Activated CD4-positive, alpha-beta T cell treated with anti-CD3 and anti-CD28 coated beads, Interleukin-2, amount 50 U/mL, for 24 hours (primary cell): ENCODE results near the gene NEK6.

ENCODE experiments used
- DNase-seq, 2 donors: peaks; one replicate each; pipeline ENCODE4 v3.0.0-alpha.2; 2020; ENCODE audit warnings: low read depth in 1 of 2, low spot score in 1 of 2

Gene NEK6

DNA sequence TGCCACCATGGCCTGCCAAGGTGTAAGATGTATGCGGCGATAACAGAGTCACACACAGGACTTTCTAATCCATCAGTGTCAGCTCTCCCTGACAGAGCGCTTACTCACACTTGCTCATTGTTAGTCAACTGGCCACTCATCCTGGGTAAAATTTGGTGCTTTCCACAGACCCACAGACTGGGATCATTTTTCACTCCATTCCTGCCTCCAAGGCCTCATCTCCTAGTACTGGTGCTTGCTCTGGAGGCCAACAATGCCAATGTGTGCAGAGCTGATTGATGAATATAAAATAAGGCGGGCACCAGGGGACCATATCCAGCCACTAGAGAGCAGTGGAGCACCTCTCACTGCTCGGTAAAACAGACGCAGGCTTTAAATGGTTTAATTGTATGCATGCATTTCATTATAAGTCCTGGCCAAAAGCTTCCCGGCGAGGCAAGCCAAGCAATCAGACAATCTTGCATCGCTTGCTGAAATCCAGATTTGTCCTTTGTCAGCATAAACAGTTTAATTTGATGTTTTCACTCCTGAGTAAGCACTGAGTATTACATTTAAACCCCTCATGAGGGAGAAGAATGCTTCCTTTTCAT is 135.2 kb downstream of the NEK6 start:
- DNase-seq, result no peak

DNA sequence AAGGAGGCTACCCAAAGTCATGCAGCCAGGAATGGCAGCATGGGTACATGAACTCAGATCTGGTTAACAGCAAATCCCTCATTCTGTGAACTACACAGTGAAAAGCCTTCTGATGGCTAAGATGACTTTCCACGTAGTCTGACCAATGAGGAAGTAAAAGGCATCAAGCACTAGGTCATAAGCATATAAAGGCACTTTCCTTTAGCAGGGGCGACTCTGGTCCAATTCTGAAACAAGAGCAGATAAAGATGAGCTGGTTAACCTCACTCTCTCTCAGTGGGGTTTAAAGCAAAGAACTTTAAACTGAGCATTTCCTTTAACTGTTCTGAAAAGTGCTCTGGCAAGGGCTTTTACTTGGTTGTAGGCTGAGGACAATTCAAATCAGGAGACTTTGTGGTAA is 136.4 kb downstream of the NEK6 start:
- no peak for DNase-seq

DNA sequence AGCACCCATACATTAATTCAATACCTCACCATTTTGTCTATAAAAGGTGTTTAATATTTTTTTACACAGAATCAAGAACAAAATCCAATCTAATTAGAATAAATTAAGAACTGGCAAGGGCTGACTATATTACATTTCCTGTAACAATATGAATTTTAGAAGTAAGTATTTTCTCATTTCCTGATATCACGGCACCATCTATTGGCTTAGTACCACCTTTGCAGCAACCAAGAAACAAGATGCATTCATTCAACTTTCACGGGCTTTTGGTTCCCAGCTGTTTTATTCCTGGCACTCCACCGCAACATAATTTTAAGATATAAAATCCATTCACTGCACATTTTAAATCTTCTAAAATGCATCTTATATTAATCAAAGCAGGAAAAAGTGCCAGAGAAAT is 136.8 kb downstream of the NEK6 start:
- no peak for DNase-seq

DNA sequence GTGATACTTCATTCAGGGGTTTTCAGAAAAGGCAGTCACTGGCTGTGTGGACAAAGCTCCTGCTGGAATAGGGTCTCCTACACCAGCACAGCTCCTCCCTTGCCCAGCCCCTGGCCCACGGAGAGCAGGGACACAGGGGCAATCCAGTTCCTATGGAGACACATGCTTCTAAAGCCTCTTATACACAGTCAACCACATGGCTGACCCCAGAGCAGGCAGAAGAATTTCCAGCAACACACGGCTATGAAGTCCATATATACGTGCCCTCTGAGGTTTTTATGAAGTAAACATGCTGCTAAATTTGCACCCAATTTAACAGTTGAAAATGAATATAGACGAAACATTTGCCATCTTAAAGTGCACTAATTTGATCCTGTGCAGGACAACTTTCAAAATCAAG is 138.1 kb downstream of the NEK6 start:
- no peak for DNase-seq

DNA sequence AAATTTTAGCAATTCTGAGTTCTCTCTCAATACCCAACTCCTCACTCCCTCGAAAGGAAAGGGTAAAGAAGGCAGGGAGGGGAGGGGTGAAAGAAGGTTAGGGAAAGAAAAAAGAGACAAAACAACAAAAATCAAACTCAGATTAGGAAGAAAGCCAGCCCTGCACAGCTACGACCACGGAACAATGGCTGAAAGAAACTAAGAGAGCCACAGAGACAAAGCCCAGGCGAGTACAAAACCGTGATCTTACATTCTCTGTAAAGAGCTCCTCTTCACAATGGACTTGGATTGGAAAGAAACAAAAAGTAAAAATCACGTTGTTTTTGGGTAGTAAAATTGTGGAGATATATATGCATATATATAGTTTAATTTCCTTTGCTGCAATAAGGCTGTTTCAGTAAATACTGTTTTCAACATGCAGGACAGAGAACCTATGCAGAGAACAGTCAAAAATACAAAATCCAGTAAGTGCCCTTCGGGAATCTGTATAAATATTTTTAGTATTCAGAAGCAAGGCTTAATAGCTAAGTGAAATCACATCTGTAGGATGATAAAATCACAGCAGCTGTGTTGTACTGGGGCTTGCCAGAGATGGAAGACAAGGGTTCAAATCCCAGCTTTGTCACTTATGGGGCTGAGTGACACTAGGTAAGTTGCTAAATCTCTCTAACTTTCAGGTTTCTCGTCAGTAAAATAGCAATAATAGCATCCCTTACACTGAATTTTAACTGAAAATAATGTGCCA is 140.6 kb downstream of the NEK6 start:
- DNase-seq, result no peak

DNA sequence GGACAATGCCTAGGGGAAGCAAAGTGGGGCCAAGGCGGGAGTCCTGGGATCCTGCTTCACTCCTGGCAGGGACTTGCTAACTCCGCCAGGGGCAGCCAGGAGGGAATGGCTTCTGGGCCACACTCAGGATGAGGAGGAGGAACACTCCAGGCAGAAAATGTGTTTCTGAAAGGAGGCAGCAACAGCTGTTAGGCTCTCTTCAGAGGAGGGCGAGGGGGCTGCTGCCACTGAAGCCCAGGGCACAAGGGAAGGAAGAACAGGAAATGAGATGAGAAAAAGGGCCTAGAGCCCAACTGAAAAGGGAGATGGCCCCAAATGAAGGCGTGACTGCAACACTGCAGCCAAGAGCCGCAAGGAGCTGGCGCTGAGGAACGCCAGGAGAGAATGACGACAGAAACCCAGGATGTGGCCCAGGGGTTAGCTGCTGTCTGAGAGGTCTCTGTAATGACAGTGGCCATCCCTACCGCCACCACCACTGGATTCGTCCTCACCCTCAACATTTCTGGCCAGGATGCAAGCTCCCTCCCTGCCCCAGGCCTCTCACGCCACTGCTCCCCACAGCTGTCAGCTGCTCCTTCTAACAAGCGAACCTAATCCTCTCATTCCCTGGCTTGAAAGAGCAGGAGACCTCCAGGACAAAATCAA is 141.7 kb downstream of the NEK6 start:
- no peak for DNase-seq

DNA sequence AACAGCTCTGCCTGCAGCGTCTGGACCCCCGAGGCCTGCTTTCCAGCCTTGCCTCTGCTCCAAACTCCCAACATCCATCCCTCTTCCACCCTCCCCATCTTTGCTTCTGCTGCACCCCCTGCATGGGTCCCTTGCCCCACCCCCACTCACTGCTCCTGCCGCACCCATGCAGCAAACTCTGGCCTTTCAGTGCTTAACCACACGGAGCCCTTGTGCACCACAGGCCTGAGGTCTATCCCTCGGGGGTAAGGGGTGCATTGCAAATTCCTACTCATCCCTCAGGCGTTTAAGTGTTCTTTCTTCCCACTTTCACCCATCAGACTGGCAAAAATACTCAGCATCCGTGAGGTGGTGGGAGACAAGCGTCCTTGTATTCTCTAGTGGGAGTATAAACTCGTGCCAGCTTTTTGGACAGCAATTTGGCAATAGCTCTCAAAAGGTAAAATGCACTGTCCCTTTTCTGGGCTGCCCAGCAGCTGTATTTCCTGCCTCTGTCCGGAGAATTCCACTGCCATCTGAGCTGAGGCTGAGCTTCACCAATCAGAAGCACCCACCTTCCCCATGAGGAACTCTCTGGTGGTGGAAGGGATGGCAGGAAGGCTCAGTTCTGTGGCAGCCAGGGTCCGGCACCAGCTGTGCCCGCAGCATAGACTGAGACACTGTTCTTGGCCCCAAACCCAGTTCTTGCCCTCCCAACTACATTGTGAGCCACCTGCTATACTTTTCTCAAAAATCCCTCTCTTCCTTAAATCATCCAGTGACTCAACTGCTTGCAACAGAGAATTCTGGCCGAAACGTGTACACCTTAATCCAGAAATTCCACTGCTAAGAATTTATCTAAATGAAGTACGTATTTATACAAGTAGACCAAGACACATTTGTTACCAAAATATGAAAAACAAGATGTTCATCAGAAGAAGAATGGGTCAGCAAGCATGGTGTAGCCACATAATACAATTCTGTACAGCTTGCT is 142.5 kb downstream of the NEK6 start:
- DNase-seq, result no peak
